HG03159 (cell line): ENCODE data around the gene IGFL1.
"Not testable (repeated sequence)": the region's sequence is repeated elsewhere in the genome, so short reads cannot be mapped to it uniquely, and the experiment has no call there.

ENCODE experiments used
- ATAC-seq: cut with Tn5 transposase; IDR thresholded peaks from one replicate; pipeline ENCODE4 v1.9.1; 2021; ENCODE audit warnings: mild to moderate bottlenecking, moderate library complexity; ENCODE audit not compliant: unreplicated experiment

Gene IGFL1

GRCh38 chr19:46201454-46202310 lies 27.9 kb upstream of the IGFL1 start:
- no peak for ATAC-seq

- ATAC-seq: no peak
Measured at GRCh38 chr19:46202426-46202825, 27.1 kb upstream of the IGFL1 start.

GRCh38 chr19:46202872-46203860 lies 26.4 kb upstream of the IGFL1 start:
- no peak for ATAC-seq

DNA sequence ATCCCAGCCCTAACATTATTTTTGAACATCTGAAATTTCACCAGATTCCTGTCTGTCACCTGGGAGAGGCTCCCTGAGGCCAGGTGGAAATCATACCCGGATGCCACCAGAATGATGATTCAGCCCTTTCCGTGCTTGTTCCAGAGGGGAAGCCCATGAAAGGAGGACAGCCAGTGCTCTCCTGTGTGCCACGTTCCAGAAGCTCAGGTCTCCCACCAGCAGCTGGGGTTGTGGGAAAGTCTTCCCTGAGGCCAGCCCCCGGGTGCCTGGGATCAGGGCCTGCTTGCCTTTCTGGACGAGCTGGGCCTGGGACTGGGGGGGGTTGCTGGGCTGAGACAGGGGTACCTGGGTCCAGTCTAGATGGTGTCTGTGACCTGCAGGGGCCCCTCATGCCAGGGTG lies 25.5 kb upstream of the IGFL1 start:
- ATAC-seq: no peak

DNA sequence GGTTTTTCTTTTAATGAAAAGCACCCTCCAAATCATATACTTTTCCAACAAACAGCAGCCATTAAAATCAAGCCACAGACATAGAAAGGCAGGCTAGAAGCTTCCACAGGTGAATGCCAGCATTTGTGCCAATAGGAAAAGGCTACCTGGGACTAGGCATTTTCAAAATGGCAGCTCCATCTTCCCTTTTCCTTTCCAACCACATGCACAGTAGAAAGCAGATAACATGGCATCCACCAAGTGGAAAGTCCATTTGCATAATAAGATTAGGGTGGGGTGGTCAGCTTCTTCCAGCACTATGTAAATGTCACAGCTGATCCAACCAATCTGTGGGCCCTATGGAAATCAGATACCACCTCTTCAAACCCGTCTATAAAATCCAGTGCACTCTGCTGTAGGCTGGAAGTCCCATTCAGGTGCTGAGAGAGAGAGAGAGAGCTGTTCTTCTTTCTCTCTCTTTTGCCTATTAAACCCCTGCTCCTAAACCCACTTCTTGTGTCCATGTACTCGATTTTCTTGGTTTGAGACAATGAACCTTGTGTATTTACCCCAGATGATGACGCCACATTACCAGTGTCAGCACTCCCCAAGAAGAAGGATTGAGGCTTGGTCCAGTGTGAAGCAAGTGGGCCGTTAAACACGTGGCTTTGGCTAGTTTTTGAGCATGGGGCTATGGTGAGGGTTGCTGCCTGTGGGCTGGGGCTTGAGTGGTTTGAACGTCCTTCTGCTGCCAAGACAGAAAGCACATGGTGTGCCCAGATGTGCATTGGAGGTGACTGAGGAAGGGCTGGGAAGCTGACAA lies 24.2 kb upstream of the IGFL1 start:
- ATAC-seq: no peak

DNA sequence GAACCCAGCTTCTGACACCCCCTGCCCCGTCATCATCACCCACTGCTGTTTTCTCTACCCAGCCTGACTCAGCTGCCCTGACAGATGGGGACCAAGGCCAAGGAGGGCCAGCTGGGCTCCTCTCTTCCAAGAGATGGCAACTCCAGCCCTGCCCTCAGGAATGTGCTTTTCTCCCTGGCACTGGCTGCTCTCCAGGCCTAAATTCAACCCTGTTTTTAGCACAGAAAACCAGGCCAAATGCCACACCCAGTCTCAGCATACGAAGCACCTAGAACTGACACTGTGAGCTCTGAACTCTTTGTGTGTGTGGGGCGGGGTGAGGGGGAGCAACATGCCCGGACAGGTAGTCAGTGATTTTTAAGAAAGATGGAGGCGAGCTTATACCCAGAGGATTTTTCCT lies 23.4 kb upstream of the IGFL1 start:
- ATAC-seq: no peak

GRCh38 chr19:46206682-46207081 lies 22.9 kb upstream of the IGFL1 start:
- ATAC-seq: no peak

GRCh38 chr19:46207858-46208257 lies 21.7 kb upstream of the IGFL1 start:
- ATAC-seq: not testable (repeated sequence)

GRCh38 chr19:46209051-46209450 lies 20.5 kb upstream of the IGFL1 start:
- ATAC-seq: no peak

DNA sequence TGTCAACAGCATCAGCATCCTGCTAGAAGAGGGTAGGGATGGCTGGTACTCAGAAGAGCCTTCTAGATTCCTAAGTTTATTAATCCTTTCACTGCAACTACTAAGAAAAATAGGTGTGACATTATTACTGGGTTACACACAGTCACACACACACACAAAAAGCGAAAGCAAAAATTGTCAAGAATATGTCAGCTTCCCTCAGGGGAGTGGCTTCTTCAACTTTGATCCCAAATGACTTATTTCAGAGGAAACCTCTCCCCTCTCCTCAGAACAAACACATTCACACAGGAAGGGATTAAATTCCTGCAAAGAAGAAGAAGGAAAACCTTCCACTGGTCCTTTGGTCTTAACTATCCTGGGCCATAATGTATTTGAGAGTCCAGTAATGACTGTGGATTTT lies 20.1 kb upstream of the IGFL1 start:
- ATAC-seq: no peak

- no peak for ATAC-seq
Measured at GRCh38 chr19:46210669-46211068, 18.9 kb upstream of the IGFL1 start.

GRCh38 chr19:46211201-46211881 lies 18.2 kb upstream of the IGFL1 start:
- no peak for ATAC-seq

- not testable (repeated sequence) for ATAC-seq
Measured at GRCh38 chr19:46212592-46212991, 16.9 kb upstream of the IGFL1 start.

GRCh38 chr19:46213156-46213555 lies 16.4 kb upstream of the IGFL1 start:
- ATAC-seq: no peak

GRCh38 chr19:46213806-46214205 lies 15.7 kb upstream of the IGFL1 start:
- no peak for ATAC-seq

GRCh38 chr19:46216612-46217011 lies 12.9 kb upstream of the IGFL1 start:
- no peak for ATAC-seq

GRCh38 chr19:46217476-46217875 lies 12.1 kb upstream of the IGFL1 start:
- ATAC-seq: no peak

DNA sequence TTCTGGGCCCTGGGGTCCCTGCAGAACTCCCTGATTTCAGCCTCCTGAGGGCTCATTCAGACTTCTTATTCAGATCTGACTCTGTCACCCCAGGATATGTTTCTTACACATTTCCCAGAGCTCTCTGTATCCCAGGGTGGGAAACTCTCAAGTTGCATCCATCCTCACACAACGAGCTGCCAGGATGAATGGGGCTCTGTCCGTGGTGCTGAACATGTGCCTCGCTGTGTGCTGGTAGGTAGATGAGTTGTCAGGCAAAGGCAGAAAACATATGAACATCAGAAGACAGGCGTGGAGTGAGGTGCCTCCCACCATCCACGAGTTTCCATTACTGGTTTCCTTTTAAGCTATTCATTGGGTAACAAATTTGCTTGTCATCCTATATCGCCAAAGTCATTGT lies 11.4 kb upstream of the IGFL1 start:
- ATAC-seq: no peak

- no peak for ATAC-seq
Measured at GRCh38 chr19:46220038-46220615, 9.4 kb upstream of the IGFL1 start.

DNA sequence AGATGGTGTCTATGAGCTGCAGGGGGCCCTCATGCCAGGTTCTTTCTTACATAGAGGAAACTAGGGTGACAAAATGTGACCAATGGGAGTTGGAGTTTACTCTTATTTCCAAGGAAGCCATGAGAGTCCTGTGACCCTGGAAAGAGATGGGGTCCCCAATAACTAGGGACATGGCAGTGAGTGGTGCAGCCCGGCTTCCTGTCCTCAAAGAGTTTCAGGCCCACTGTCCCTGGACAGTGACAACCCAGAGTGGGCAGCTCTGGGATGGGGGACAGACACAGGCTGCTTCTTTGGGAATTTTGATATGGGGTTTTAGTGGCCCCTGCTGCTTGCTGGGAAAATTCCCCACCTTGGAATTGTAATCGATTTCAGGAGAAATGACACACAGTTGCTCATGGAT lies 8.4 kb upstream of the IGFL1 start:
- no peak for ATAC-seq
